GM18951 (cell line): ENCODE results near the gene FZD4.
"Not testable (repeated sequence)": the region's sequence is repeated elsewhere in the genome, so short reads cannot be mapped to it uniquely, and the experiment has no call there.

Experiments
- POLR2A ChIP-seq: IDR thresholded peaks from 4 replicates; pipeline ENCODE4 v1.6.1; 2011; ENCODE audit warnings: mild to moderate bottlenecking; ENCODE audit not compliant: insufficient read length, insufficient read depth; ENCODE audit errors: extremely low read depth
- in situ Hi-C: fragments of 300-500 bp; cut with MboI; formaldehyde crosslinking; loops from one replicate; pipeline ENCODE4 v1.12.0; 2022; ENCODE audit warnings: low sequenced_read_pairs, mixed read lengths, inconsistent platforms; ENCODE audit not compliant: unreplicated experiment

Gene FZD4

GRCh38 chr11:86984701-86985100 is 29.5 kb upstream of the FZD4 start:
- in situ Hi-C loops, result no loop called here
- TF ChIP-seq POLR2A, result no peak

GRCh38 chr11:86983021-86983488 is 27.9 kb upstream of the FZD4 start:
- in situ Hi-C loops, result no loop called here
- no peak for TF ChIP-seq POLR2A

- in situ Hi-C loops, result no loop called here
- no peak for TF ChIP-seq POLR2A
Observed at GRCh38 chr11:86981777-86982540, 26.8 kb upstream of the FZD4 start.

GRCh38 chr11:86980086-86980796 is 25.0 kb upstream of the FZD4 start:
- in situ Hi-C loops, result no loop called here

GRCh38 chr11:86978756-86979608 is 23.8 kb upstream of the FZD4 start:
- TF ChIP-seq POLR2A, result no peak
- in situ Hi-C loops, result no loop called here

More at GRCh38 chr11:86980086-86980796, 25.0 kb upstream of the FZD4 start:
- TF ChIP-seq POLR2A, result no peak

- in situ Hi-C loops, result no loop called here
- no peak for TF ChIP-seq POLR2A
Observed at GRCh38 chr11:86978247-86978646, 23.1 kb upstream of the FZD4 start.

GRCh38 chr11:86977441-86978050 is 22.4 kb upstream of the FZD4 start:
- no peak for TF ChIP-seq POLR2A
- in situ Hi-C loops, result no loop called here

- in situ Hi-C loops, result no loop called here
- TF ChIP-seq POLR2A, result no peak
Observed at GRCh38 chr11:86972734-86973133, 17.5 kb upstream of the FZD4 start.

GRCh38 chr11:86969258-86969657 is 14.1 kb upstream of the FZD4 start:
- in situ Hi-C loops, result no loop called here
- TF ChIP-seq POLR2A, result no peak

- in situ Hi-C loops, result not testable (repeated sequence)
Observed at GRCh38 chr11:86967601-86968000, 12.4 kb upstream of the FZD4 start.

- TF ChIP-seq POLR2A, result no peak
- in situ Hi-C loops, result no loop called here
Observed at GRCh38 chr11:86957976-86958646, 2.9 kb upstream of the FZD4 start.

GRCh38 chr11:86956905-86957195 is 1.7 kb upstream of the FZD4 start:
- in situ Hi-C loops, result no loop called here
- TF ChIP-seq POLR2A, result no peak

- in situ Hi-C loops, result no loop called here
Observed at GRCh38 chr11:86955111-86955360, 159 bp downstream of the FZD4 start.

More at GRCh38 chr11:86955111-86955360, 159 bp downstream of the FZD4 start:
- no peak for TF ChIP-seq POLR2A
